HepG2 (cell line): ENCODE data around the gene RAB15. TPM values are rescaled to one million over a fixed set of nuclear protein-coding genes. Genes with fewer than 3 reads are reported as not detected.

Source experiments
- ARNT2 ChIP-seq: sonication (generic); formaldehyde crosslinking; IDR thresholded peaks from 2 replicates; pipeline ENCODE4 v1.8.0; 2022; ENCODE audit warnings: mild to moderate bottlenecking, low read depth, missing genetic modification reagents, moderate library complexity
- BCLAF1 ChIP-seq: fragments of 450-650 bp; IDR thresholded peaks from 2 replicates; pipeline ENCODE4 v1.6.1; 2017; ENCODE audit warnings: mild to moderate bottlenecking
- CCAR2 ChIP-seq: fragments of 200-400 bp; formaldehyde crosslinking; optimal IDR thresholded peaks from 2 replicates; pipeline ENCODE3; 2018; ENCODE audit warnings: low read depth, mild to moderate bottlenecking, low read length, moderate library complexity
- FOXA3 ChIP-seq: IDR thresholded peaks from 2 replicates; pipeline ENCODE4 v1.6.1; 2016; ENCODE audit warnings: missing genetic modification reagents, missing compliant biosample characterization
- HOMEZ ChIP-seq: IDR thresholded peaks from 2 replicates; pipeline ENCODE4 v1.6.1; 2016; ENCODE audit warnings: low read depth
- KLF16 ChIP-seq, 2 experiments: sonication (generic) in 1 of 2; formaldehyde crosslinking in 1 of 2; IDR thresholded peaks; 2 replicates each; pipeline versions ENCODE4 v1.6.1 to v1.8.0; 2016 to 2023; ENCODE audit warnings: missing genetic modification reagents in 2 of 2, missing compliant biosample characterization in 1 of 2
- RAD21 ChIP-seq: fragments of 450-650 bp; formaldehyde crosslinking; IDR thresholded peaks from 2 replicates; pipeline ENCODE4 v1.5.0; 2020; ENCODE audit warnings: mild to moderate bottlenecking
- TCF7L2 ChIP-seq: IDR thresholded peaks from 2 replicates; pipeline ENCODE4 v1.6.1; 2011; ENCODE audit warnings: mild to moderate bottlenecking, low read depth, low read length, moderate library complexity
- ZBTB38 ChIP-seq: sonication (generic); formaldehyde crosslinking; IDR thresholded peaks from 2 replicates; pipeline ENCODE4 v1.5.1; 2020; ENCODE audit warnings: mild to moderate bottlenecking, missing genetic modification reagents
- polyA plus RNA-seq, 8 experiments: library from polyadenylated mRNA; depleted of rRNA in 3 of 8; stranded (reverse) in 7 of 8; unstranded in 1 of 8; fragments of >200 nt; fragmentation: Illumina TruSeq in 4 of 8; extraction: Trizol in 4 of 8; gene quantifications; 2 replicates each; pipeline versions ENCODE4 v1.2.1 to v1.2.3, GENCODE V29; 2011 to 2016; ENCODE audit warnings: low read depth in 4 of 8, missing spikeins in 1 of 8, mixed read lengths in 1 of 8; ENCODE audit not compliant: insufficient read depth in 1 of 8
- total RNA-seq, 5 experiments: library from RNA; depleted of rRNA; stranded (reverse); fragments of >200 nt; fragmentation: Illumina TruSeq; extraction: Trizol; gene quantifications; 2 replicates each; pipeline ENCODE4 v1.2.3, GENCODE V29; 2016; ENCODE audit warnings: low read depth in 1 of 5
- TF ChIP-seq, protein P1 (sequence below): sonication (generic); formaldehyde crosslinking; IDR thresholded peaks from one replicate; pipeline ENCODE4 v1.5.1; 2020; ENCODE audit warnings: mild to moderate bottlenecking, missing genetic modification reagents; ENCODE audit errors: not compliant biosample characterization
- TF ChIP-seq, protein P2 (sequence below): sonication (generic); formaldehyde crosslinking; IDR thresholded peaks from 2 replicates; pipeline ENCODE4 v1.9.0; 2021; ENCODE audit warnings: missing genetic modification reagents, mild to moderate bottlenecking, borderline replicate concordance
- TF ChIP-seq, protein P3 (sequence below): sonication (generic); formaldehyde crosslinking; IDR thresholded peaks from 2 replicates; pipeline ENCODE4 v1.8.0; 2022; ENCODE audit warnings: low read depth, missing genetic modification reagents

The RAB15 gene
- total and polyA plus RNA-seq, 2 of the 13 experiments (the other 11 are each of a cell fraction or from before 2014, with no cell fraction given): 7.4 to 18.5 TPM

DNA sequence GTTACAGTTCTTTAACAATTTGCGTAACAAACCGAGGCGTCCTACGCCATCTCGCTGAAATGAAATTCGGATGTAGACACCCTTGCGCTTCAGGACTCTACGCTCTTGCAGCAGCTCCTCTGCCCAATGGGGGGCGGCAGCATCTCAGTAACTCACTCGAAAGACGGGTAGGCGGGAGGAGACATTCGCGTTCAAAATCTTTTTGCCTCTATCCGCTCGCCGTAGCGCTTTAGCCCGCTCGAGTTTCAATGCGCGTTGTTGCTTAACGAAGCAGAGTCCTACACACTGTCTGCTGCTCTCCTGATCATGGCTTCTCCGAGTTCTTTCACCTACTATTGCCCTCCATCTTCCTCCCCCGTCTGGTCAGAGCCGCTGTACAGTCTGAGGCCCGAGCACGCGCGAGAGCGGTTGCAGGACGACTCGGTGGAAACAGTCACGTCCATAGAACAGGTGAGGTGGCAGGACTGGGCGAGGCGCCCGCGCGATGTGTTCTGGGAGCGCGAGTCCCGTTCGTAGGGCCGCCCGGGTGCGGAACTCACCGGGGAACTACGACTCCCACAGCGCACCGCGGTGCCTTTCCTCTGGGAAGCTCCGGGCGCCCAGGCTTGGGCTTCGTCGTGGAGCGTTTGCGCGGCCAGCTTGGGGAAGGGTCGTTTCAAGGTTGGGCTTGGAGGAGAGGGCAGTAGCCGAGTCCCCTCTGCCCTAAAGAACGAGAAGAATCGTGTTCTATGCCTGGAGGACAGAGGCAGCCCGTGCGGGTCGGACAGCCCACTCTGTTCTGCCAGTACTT lies 14.7 kb upstream of the RAB15 start, which contains the start of gene FNTB (continued):
- TF ChIP-seq, protein P1, sequence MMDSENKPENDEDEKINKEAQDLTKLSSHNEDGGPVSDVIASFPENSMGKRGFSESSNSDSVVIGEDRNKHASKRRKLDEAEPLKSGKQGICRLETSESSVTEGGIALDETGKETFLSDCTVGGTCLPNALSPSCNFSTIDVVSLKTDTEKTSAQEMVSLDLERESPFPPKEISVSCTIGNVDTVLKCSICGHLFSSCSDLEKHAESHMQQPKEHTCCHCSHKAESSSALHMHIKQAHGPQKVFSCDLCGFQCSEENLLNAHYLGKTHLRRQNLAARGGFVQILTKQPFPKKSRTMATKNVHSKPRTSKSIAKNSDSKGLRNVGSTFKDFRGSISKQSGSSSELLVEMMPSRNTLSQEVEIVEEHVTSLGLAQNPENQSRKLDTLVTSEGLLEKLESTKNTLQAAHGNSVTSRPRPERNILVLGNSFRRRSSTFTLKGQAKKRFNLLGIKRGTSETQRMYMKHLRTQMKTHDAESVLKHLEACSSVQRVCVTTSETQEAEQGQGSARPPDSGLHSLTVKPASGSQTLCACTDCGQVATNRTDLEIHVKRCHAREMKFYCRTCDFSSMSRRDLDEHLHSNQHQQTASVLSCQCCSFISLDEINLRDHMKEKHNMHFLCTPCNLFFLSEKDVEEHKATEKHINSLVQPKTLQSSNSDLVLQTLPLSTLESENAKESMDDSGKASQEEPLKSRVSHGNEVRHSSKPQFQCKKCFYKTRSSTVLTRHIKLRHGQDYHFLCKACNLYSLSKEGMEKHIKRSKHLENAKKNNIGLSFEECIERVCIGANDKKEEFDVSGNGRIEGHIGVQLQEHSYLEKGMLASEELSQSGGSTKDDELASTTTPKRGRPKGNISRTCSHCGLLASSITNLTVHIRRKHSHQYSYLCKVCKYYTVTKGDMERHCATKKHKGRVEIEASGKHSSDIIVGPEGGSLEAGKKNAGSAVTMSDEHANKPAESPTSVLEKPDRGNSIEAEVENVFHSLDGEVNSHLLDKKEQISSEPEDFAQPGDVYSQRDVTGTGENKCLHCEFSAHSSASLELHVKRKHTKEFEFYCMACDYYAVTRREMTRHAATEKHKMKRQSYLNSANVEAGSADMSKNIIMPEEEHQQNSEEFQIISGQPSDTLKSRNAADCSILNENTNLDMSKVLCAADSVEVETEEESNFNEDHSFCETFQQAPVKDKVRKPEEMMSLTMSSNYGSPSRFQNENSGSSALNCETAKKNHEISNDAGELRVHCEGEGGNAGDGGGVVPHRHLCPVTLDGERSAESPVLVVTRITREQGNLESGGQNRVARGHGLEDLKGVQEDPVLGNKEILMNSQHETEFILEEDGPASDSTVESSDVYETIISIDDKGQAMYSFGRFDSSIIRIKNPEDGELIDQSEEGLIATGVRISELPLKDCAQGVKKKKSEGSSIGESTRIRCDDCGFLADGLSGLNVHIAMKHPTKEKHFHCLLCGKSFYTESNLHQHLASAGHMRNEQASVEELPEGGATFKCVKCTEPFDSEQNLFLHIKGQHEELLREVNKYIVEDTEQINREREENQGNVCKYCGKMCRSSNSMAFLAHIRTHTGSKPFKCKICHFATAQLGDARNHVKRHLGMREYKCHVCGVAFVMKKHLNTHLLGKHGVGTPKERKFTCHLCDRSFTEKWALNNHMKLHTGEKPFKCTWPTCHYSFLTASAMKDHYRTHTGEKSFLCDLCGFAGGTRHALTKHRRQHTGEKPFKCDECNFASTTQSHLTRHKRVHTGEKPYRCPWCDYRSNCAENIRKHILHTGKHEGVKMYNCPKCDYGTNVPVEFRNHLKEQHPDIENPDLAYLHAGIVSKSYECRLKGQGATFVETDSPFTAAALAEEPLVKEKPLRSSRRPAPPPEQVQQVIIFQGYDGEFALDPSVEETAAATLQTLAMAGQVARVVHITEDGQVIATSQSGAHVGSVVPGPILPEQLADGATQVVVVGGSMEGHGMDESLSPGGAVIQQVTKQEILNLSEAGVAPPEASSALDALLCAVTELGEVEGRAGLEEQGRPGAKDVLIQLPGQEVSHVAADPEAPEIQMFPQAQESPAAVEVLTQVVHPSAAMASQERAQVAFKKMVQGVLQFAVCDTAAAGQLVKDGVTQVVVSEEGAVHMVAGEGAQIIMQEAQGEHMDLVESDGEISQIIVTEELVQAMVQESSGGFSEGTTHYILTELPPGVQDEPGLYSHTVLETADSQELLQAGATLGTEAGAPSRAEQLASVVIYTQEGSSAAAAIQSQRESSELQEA (CRISPR knock-in tag): peak; percentile 46
- TF ChIP-seq, protein P2, sequence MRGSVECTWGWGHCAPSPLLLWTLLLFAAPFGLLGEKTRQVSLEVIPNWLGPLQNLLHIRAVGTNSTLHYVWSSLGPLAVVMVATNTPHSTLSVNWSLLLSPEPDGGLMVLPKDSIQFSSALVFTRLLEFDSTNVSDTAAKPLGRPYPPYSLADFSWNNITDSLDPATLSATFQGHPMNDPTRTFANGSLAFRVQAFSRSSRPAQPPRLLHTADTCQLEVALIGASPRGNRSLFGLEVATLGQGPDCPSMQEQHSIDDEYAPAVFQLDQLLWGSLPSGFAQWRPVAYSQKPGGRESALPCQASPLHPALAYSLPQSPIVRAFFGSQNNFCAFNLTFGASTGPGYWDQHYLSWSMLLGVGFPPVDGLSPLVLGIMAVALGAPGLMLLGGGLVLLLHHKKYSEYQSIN (CRISPR knock-in tag): no peak
- TF ChIP-seq, protein P3, sequence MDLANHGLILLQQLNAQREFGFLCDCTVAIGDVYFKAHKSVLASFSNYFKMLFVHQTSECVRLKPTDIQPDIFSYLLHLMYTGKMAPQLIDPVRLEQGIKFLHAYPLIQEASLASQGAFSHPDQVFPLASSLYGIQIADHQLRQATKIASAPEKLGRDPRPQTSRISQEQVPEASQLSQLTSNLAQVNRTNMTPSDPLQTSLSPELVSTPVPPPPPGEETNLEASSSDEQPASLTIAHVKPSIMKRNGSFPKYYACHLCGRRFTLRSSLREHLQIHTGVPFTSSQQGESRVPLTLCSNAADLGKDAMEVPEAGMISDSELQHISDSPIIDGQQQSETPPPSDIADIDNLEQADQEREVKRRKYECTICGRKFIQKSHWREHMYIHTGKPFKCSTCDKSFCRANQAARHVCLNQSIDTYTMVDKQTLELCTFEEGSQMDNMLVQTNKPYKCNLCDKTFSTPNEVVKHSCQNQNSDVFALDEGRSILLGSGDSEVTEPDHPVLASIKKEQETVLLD: no peak; the same call in 1 of the 2 replicates
- TF ChIP-seq FOXA3 (CRISPR knock-in tag) (peak; percentile 13; the same call in 1 of the 2 replicates), RAD21 (CRISPR knock-in tag) (peak; percentile 71), ARNT2 (CRISPR knock-in tag) (peak; percentile 92; the same call in 1 of the 2 replicates), HOMEZ (CRISPR knock-in tag) (no peak; the same call in 1 of the 2 replicates), CCAR2 (no peak), TCF7L2 (no peak), BCLAF1 (no peak), KLF16 (CRISPR knock-in tag; IDR thresholded peaks at IDR 0.05) (peak in 1 of 2 experiments; percentile 66; a peak in 1 of 4 replicates), ZBTB38 (CRISPR knock-in tag) (no peak; the same call in 1 of the 2 replicates)
